Transverse colon (tissue), 3 donors: Measurements from ENCODE around the gene ARL6IP4.

Experiments
- EP300 ChIP-seq: sonication (generic); formaldehyde crosslinking; IDR thresholded peaks from one replicate; pipeline ENCODE4 v1.6.1; 2017; ENCODE audit warnings: antibody characterized with exemption, low read depth
- POLR2A ChIP-seq: fragments of 450-650 bp; IDR thresholded peaks from one replicate; pipeline ENCODE4 v1.6.1; 2016; ENCODE audit warnings: antibody characterized with exemption, mild to moderate bottlenecking, moderate library complexity
- TF ChIP-seq, protein P1 (sequence below), 5 experiments: fragments of 200-600 bp in 3 of 5; fragments of 450-650 bp in 2 of 5; sonication (generic) in 3 of 5; IDR thresholded peaks; 1 replicate in 2 of 5; 2 replicates in 3 of 5; pipeline ENCODE4 v1.5.1; 2016 to 2017; ENCODE audit warnings: antibody characterized with exemption in 5 of 5, inconsistent platforms in 3 of 5, mild to moderate bottlenecking in 2 of 5, moderate library complexity in 1 of 5

DNA sequence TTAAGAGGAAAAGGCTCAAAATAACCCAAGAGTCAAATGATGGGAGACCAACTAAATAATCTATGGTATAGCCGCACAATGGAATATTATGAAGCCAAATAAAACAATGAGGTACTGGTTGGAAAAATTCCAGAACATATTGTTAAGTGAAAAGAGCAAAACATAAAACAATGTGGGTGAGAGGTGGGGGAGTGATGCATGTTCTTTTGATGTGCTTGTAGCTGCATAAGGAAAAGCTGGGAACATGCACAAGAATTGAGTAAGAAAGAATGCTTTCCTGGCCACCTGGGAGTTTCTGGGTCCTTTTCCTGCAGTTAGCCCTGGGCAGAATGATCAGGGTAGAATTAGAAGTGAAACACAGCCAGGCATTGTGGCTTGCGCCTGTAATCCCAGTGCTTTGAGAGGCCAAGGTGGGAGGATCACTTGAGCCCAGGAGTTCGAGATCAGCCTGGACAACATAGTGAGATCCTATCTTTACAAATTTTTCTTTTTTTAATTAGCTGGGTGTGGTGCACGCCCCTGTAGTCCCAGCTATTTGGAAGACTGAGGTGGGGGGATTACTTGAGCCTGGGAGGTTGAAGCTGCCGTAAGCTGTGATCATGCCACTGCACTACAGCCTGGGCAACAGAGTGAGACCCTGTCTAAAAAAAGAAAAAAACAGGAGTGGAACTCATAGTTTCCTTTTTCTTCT, 22.1 kb upstream of the ARL6IP4 start:
- TF ChIP-seq POLR2A (no peak), EP300 (no peak)
- TF ChIP-seq, protein P1, sequence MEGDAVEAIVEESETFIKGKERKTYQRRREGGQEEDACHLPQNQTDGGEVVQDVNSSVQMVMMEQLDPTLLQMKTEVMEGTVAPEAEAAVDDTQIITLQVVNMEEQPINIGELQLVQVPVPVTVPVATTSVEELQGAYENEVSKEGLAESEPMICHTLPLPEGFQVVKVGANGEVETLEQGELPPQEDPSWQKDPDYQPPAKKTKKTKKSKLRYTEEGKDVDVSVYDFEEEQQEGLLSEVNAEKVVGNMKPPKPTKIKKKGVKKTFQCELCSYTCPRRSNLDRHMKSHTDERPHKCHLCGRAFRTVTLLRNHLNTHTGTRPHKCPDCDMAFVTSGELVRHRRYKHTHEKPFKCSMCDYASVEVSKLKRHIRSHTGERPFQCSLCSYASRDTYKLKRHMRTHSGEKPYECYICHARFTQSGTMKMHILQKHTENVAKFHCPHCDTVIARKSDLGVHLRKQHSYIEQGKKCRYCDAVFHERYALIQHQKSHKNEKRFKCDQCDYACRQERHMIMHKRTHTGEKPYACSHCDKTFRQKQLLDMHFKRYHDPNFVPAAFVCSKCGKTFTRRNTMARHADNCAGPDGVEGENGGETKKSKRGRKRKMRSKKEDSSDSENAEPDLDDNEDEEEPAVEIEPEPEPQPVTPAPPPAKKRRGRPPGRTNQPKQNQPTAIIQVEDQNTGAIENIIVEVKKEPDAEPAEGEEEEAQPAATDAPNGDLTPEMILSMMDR (IDR thresholded peaks at IDR 0.05), result no peak
